CD4-positive, alpha-beta T cell treated with Interleukin-10 for 1 hour (primary cell): ENCODE results near the gene ERCC6L2.

Source experiments
- DNase-seq: peaks from one replicate; pipeline ENCODE4 v3.0.0-alpha.2; 2020

The ERCC6L2 gene

GRCh38 chr9:95930277-95930676 lies 54.8 kb downstream of the ERCC6L2 start:
- DNase-seq: no peak

GRCh38 chr9:95935861-95936578 lies 60.5 kb downstream of the ERCC6L2 start:
- no peak for DNase-seq

- DNase-seq: no peak
These were observed 61.1 kb downstream of the ERCC6L2 start for GRCh38 chr9:95936579-95937075.

- DNase-seq: no peak
These were observed 61.6 kb downstream of the ERCC6L2 start for GRCh38 chr9:95937131-95937530.

GRCh38 chr9:95938724-95939123 lies 63.2 kb downstream of the ERCC6L2 start:
- DNase-seq: no peak

GRCh38 chr9:95939472-95939871 lies 64.0 kb downstream of the ERCC6L2 start:
- DNase-seq: no peak

- DNase-seq: no peak
These were observed 64.8 kb downstream of the ERCC6L2 start for GRCh38 chr9:95940265-95940664.

GRCh38 chr9:95942016-95942415 lies 66.5 kb downstream of the ERCC6L2 start:
- DNase-seq: no peak

GRCh38 chr9:95947118-95947517 lies 71.6 kb downstream of the ERCC6L2 start:
- no peak for DNase-seq

GRCh38 chr9:95952471-95952870 lies 77.0 kb downstream of the ERCC6L2 start:
- no peak for DNase-seq

- DNase-seq: no peak
These were observed 78.5 kb downstream of the ERCC6L2 start for GRCh38 chr9:95953986-95954385.

- no peak for DNase-seq
These were observed 79.4 kb downstream of the ERCC6L2 start for GRCh38 chr9:95954940-95955339.

GRCh38 chr9:95962936-95963335 lies 87.4 kb downstream of the ERCC6L2 start:
- no peak for DNase-seq

GRCh38 chr9:95963659-95964058 lies 88.2 kb downstream of the ERCC6L2 start:
- no peak for DNase-seq

- DNase-seq: no peak
These were observed 90.8 kb downstream of the ERCC6L2 start for GRCh38 chr9:95966306-95966705.

- no peak for DNase-seq
These were observed 94.8 kb downstream of the ERCC6L2 start for GRCh38 chr9:95970317-95970716.

GRCh38 chr9:95971815-95972214 lies 96.3 kb downstream of the ERCC6L2 start:
- DNase-seq: no peak

GRCh38 chr9:95974389-95974788 lies 98.9 kb downstream of the ERCC6L2 start:
- DNase-seq: no peak

- no peak for DNase-seq
These were observed 101.9 kb downstream of the ERCC6L2 start for GRCh38 chr9:95977371-95977770.

- no peak for DNase-seq
These were observed 102.6 kb downstream of the ERCC6L2 start for GRCh38 chr9:95978106-95978505.

- no peak for DNase-seq
These were observed 104.0 kb downstream of the ERCC6L2 start for GRCh38 chr9:95979446-95979845.

GRCh38 chr9:95980262-95981125 lies 105.0 kb downstream of the ERCC6L2 start:
- no peak for DNase-seq

- DNase-seq: peak; percentile 60
These were observed 106.4 kb downstream of the ERCC6L2 start for GRCh38 chr9:95981761-95982390.
